IPS DF 6.9 (cell line): Measurements from ENCODE around the gene PMEPA1.

Experiments used
- DNase-seq: peaks from one replicate; pipeline ENCODE4 v3.0.0-alpha.2; 2013; ENCODE audit warnings: low read depth, low spot score
- H3K27ac ChIP-seq: one replicate; pipeline ENCODE4 v1.5.1; 2013; ENCODE audit warnings: low read length, control low read depth
- H3K27me3 ChIP-seq: 2 replicates; pipeline ENCODE4 v1.6.1; 2013; ENCODE audit warnings: mild to moderate bottlenecking, low read length; ENCODE audit not compliant: control insufficient read depth, insufficient read depth
- H3K36me3 ChIP-seq: 2 replicates; pipeline ENCODE4 v1.6.1; 2013; ENCODE audit warnings: low read length; ENCODE audit not compliant: control insufficient read depth, insufficient read depth
- H3K4me1 ChIP-seq: 2 replicates; pipeline ENCODE4 v1.6.1; 2013; ENCODE audit warnings: low read length; ENCODE audit not compliant: control insufficient read depth, insufficient read depth
- H3K4me3 ChIP-seq: 2 replicates; pipeline ENCODE4 v1.5.1; 2013; ENCODE audit warnings: mild to moderate bottlenecking, low read length
- H3K9me3 ChIP-seq: 2 replicates; pipeline ENCODE4 v1.6.1; 2013; ENCODE audit warnings: low read length, inconsistent platforms; ENCODE audit not compliant: control insufficient read depth, insufficient read depth
- WGBS: extraction: QIAGEN DNeasy Blood & Tissue Kit; methylation state at CpG from one replicate; pipeline ENCODE4 v1.1.7; 2013; ENCODE audit warnings: mixed read lengths, missing lambda C conversion rate; ENCODE audit not compliant: insufficient read length, insufficient coverage; 5-methylcytosine and 5-hydroxymethylcytosine counted together

Gene PMEPA1

GRCh38 chr20:57712341-57712740, 2.5 kb upstream of the PMEPA1 start:
- no CpG with 5 or more reads among the region's 9 CpGs for WGBS
- no peak overlapping the region for H3K27ac ChIP-seq

GRCh38 chr20:57711826-57712225, 2.0 kb upstream of the PMEPA1 start:
- H3K27ac ChIP-seq: no peak overlapping the region
- H3K27me3 ChIP-seq: no peaks in the 10 kb centered on the region
- H3K9me3 ChIP-seq: no peaks in the 10 kb centered on the region
- H3K4me3 ChIP-seq: no peak overlapping the region
- H3K36me3 ChIP-seq: no peaks in the 10 kb centered on the region
- peaks cover 3% of the 10 kb centered on the region; the same call in 1 of the 2 replicates for H3K4me1 ChIP-seq
- WGBS: no CpG with 5 or more reads among the region's 7 CpGs
- no peak for DNase-seq

More at GRCh38 chr20:57712341-57712740, 2.5 kb upstream of the PMEPA1 start:
- H3K9me3 ChIP-seq: no peaks in the 10 kb centered on the region
- peaks cover 2% of the 10 kb centered on the region; the same call in 1 of the 2 replicates for H3K4me1 ChIP-seq
- H3K27me3 ChIP-seq: no peaks in the 10 kb centered on the region
- no peaks in the 10 kb centered on the region for H3K36me3 ChIP-seq
- no peak overlapping the region for H3K4me3 ChIP-seq
- no peak for DNase-seq

- Histone ChIP-seq H3K4me1 (peaks cover 3% of the 10 kb centered on the region; the same call in 1 of the 2 replicates), H3K27me3 (no peaks in the 10 kb centered on the region), H3K27ac (no peak overlapping the region), H3K36me3 (no peaks in the 10 kb centered on the region), H3K9me3 (no peaks in the 10 kb centered on the region), H3K4me3 (no peak overlapping the region)
- WGBS: no CpG with 5 or more reads among the region's 8 CpGs
- no peak for DNase-seq
Observed at GRCh38 chr20:57711311-57711712, 1.5 kb upstream of the PMEPA1 start.

- H3K9me3 ChIP-seq: no peaks in the 10 kb centered on the region
- H3K4me3 ChIP-seq: no peak overlapping the region
- no CpG with 5 or more reads among the region's 6 CpGs for WGBS
- peaks cover 3% of the 10 kb centered on the region; the same call in 1 of the 2 replicates for H3K4me1 ChIP-seq
- DNase-seq: no peak
- H3K27me3 ChIP-seq: no peaks in the 10 kb centered on the region
- H3K27ac ChIP-seq: no peak overlapping the region
- no peaks in the 10 kb centered on the region for H3K36me3 ChIP-seq
Observed at GRCh38 chr20:57710841-57711240, 1.0 kb upstream of the PMEPA1 start.

DNA sequence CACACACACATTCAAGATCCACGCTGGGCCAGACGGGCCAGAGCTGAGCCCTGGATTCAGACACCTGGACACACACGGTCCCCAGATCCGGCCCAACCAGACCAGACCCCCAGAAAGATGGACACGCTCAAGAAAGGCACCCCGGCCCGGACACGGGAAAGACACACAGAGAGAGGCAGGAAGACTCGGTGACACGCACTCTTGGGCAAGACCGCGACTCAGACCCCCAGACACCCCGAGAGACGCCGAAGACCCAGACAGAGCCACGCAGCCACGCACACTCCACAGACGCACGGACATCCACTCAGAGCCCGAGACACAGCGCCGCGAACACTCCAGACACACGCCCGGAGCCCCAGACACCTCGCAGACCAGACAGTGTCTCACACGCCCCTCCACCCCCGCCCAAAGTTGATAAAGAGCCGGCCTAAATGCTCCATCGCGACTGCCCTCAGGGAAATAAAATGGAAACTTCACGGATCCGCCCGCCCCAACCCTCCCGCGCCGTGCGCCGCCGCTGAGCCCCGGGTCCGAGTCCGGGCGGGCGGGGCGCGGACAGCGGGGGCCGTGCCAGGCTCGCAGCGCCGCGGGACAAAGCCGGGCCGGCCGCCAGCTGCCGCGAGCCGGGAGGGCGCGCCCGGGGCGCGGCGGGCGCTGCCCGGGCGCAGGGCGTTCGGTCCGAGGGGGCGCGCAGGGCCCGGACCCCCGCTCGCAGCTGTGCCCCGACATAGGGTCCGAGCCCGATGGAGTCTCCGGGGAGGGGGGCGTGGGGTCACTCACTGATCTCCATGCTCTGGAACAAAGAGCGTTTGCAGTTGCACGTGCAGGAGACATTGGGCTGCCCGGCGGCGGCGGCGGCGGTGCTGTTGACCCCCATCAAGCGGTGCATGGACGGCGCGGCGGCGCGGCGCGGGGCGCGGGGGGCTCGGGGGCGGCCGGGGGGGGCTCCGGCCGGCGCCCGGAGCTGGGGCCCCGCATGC, 831 bp downstream of the PMEPA1 start:
- Histone ChIP-seq H3K4me3 (peak overlapping the region; percentile 54), H3K27me3 (no peaks in the 10 kb centered on the region), H3K4me1 (peaks cover 3% of the 10 kb centered on the region; the same call in 1 of the 2 replicates), H3K27ac (no peak overlapping the region), H3K36me3 (peaks cover 3% of the 10 kb centered on the region; the same call in 1 of the 2 replicates), H3K9me3 (no peaks in the 10 kb centered on the region)
- no CpG with 5 or more reads among the region's 108 CpGs for WGBS
- DNase-seq: no peak

DNA sequence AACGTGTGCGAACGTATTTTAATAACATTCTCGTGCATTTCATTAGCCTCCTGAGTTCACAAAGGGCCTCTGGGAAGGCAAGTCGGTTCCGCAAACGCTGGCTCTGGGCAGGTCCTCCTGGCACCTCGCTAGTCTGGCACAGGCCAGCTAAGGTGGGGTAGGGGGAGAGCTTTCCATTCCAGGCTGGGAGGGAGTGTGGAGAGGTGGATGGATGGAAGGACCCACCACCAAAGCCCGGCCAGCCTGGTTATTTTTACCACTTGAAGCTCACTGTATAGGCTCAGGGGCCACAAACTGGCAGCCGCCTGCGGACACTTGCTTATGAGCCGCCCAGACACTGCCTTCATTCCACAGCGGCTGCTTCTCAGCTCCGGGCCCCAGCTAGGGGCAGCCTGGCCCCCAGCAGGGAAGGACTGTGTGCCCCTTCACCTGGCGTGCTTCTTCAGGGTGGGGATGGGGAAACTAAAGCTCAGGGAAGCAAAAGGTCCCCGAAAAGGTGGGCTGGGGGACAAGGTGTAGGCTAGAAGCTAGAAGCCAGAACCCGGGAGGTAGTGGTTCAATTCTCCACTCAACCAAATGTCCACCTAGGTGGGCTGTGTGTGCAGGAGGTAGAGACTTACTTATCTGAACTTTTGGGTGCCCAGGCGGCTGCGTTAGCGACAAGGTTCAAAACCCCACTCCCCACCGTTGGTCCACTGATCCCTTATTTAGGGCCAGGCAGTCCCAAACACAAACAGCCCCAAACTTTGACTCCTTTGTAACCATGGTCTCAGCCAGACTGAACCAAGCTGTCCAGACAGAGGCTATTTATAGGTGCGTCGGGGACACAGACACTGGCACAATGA, 1.7 kb downstream of the PMEPA1 start:
- peaks cover 3% of the 10 kb centered on the region; the same call in 1 of the 2 replicates for H3K36me3 ChIP-seq
- H3K9me3 ChIP-seq: no peaks in the 10 kb centered on the region
- WGBS: no CpG with 5 or more reads among the region's 23 CpGs
- no peaks in the 10 kb centered on the region for H3K27me3 ChIP-seq
- H3K4me3 ChIP-seq: peak overlapping the region; percentile 54; the same call in 1 of the 2 replicates
- H3K27ac ChIP-seq: no peak overlapping the region
- DNase-seq: no peak
- H3K4me1 ChIP-seq: peaks cover 3% of the 10 kb centered on the region; the same call in 1 of the 2 replicates

DNA sequence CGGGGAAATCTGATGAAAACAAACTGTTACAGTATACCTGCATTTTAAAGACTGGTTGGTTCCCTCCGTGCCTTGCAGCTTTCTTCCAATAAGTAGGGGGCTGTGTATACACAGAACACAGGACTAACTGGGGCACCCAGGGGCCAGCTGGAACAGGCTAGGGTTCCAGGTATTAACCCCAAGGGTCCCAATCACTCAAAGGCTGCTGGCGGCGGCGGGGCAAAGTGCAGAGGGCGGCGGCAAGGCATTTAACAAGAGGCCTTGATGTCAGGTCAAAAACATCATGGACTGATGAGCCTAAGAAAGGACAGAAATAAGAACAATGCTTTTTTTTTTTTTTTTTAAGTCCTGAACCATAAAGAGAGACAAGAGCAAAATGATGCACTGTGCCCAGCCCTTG, 2.5 kb downstream of the PMEPA1 start:
- Histone ChIP-seq H3K27me3 (no peaks in the 10 kb centered on the region), H3K36me3 (peaks cover 3% of the 10 kb centered on the region; the same call in 1 of the 2 replicates), H3K9me3 (no peaks in the 10 kb centered on the region), H3K27ac (no peak overlapping the region), H3K4me1 (peaks cover 3% of the 10 kb centered on the region; the same call in 1 of the 2 replicates), H3K4me3 (no peak overlapping the region)
- WGBS: no CpG with 5 or more reads among the region's 7 CpGs
- no peak for DNase-seq

- no CpG with 5 or more reads among the region's 18 CpGs for WGBS
- no peaks in the 10 kb centered on the region for H3K27me3 ChIP-seq
- no peaks in the 10 kb centered on the region for H3K9me3 ChIP-seq
- H3K4me3 ChIP-seq: no peak overlapping the region
- no peak for DNase-seq
- peaks cover 3% of the 10 kb centered on the region; the same call in 1 of the 2 replicates for H3K36me3 ChIP-seq
- H3K27ac ChIP-seq: no peak overlapping the region
- peaks cover 3% of the 10 kb centered on the region; the same call in 1 of the 2 replicates for H3K4me1 ChIP-seq
Observed at GRCh38 chr20:57705127-57705899, 4.5 kb downstream of the PMEPA1 start.

- Histone ChIP-seq H3K4me1 (peaks cover 3% of the 10 kb centered on the region; the same call in 1 of the 2 replicates), H3K4me3 (no peak overlapping the region), H3K27ac (no peak overlapping the region), H3K36me3 (peaks cover 3% of the 10 kb centered on the region; the same call in 1 of the 2 replicates), H3K27me3 (no peaks in the 10 kb centered on the region), H3K9me3 (no peaks in the 10 kb centered on the region)
- no peak for DNase-seq
- no CpG with 5 or more reads among the region's 14 CpGs for WGBS
Observed at GRCh38 chr20:57704245-57704644, 5.6 kb downstream of the PMEPA1 start.
